GM12873 (cell line): Measurements from ENCODE around the gene FANCL.

Experiments
- CTCF ChIP-seq: IDR thresholded peaks from 2 replicates; pipeline ENCODE4 v1.5.1; 2012; ENCODE audit warnings: low read depth, mild to moderate bottlenecking, moderate library complexity, low read length, control low read depth; ENCODE audit not compliant: insufficient read depth; ENCODE audit errors: missing control alignments

FANCL gene

GRCh38 chr2:58241546-58241864, 380 bp upstream of the FANCL start:
- TF ChIP-seq CTCF: no peak

GRCh38 chr2:58239243-58239925, 1.7 kb downstream of the FANCL start:
- TF ChIP-seq CTCF: no peak

GRCh38 chr2:58237741-58238140, 3.4 kb downstream of the FANCL start:
- TF ChIP-seq CTCF: no peak

GRCh38 chr2:58235984-58236383, 5.1 kb downstream of the FANCL start:
- TF ChIP-seq CTCF: no peak

- TF ChIP-seq CTCF: no peak
Observed at GRCh38 chr2:58235170-58235569, 6.0 kb downstream of the FANCL start.

GRCh38 chr2:58228299-58228698, 12.8 kb downstream of the FANCL start:
- no peak for TF ChIP-seq CTCF

- TF ChIP-seq CTCF: no peak
Observed at GRCh38 chr2:58227171-58227917, 13.8 kb downstream of the FANCL start.
